ENCODE results near the gene SCN2B.

The SCN2B gene

GRCh38 chr11:118138839-118139420, 37.5 kb downstream of the SCN2B start:
- H3K9me3 ChIP-seq, result no peaks in the 10 kb centered on the region
- no peak for DNase-seq
- peaks cover 43% of the 10 kb centered on the region for H3K27me3 ChIP-seq
- no peak overlapping the region for H3K4me3 ChIP-seq (ENCODE audit: low read depth, low read length)
- no peaks in the 10 kb centered on the region for H3K4me1 ChIP-seq
- H3K36me3 ChIP-seq, result no peaks in the 10 kb centered on the region
- TF ChIP-seq CTCF (IDR thresholded peaks at IDR 0.05; ENCODE audit: low read depth, low read length), result no peak

- no peaks in the 10 kb centered on the region for H3K4me1 ChIP-seq
- no peak for TF ChIP-seq CTCF (IDR thresholded peaks at IDR 0.05; ENCODE audit: low read depth, low read length)
- H3K9me3 ChIP-seq, result no peaks in the 10 kb centered on the region
- no peak overlapping the region for H3K4me3 ChIP-seq (ENCODE audit: low read depth, low read length)
- H3K36me3 ChIP-seq, result no peaks in the 10 kb centered on the region
- no peak for DNase-seq
- H3K27me3 ChIP-seq, result peaks cover 26% of the 10 kb centered on the region
Measured at GRCh38 chr11:118136801-118137200, 39.6 kb downstream of the SCN2B start.

GRCh38 chr11:118136341-118136740, 40.1 kb downstream of the SCN2B start:
- peaks cover 22% of the 10 kb centered on the region for H3K27me3 ChIP-seq
- H3K4me3 ChIP-seq (ENCODE audit: low read depth, low read length), result no peak overlapping the region
- H3K36me3 ChIP-seq, result no peaks in the 10 kb centered on the region
- no peak for TF ChIP-seq CTCF (IDR thresholded peaks at IDR 0.05; ENCODE audit: low read depth, low read length)
- DNase-seq, result no peak
- no peaks in the 10 kb centered on the region for H3K4me1 ChIP-seq
- no peaks in the 10 kb centered on the region for H3K9me3 ChIP-seq

- H3K9me3 ChIP-seq, result no peaks in the 10 kb centered on the region
- no peaks in the 10 kb centered on the region for H3K4me1 ChIP-seq
- peaks cover 16% of the 10 kb centered on the region for H3K27me3 ChIP-seq
- no peak overlapping the region for H3K4me3 ChIP-seq (ENCODE audit: low read depth, low read length)
- DNase-seq, result no peak
- TF ChIP-seq CTCF (IDR thresholded peaks at IDR 0.05; ENCODE audit: low read depth, low read length), result no peak
- no peaks in the 10 kb centered on the region for H3K36me3 ChIP-seq
Measured at GRCh38 chr11:118135796-118136165, 40.7 kb downstream of the SCN2B start.

- DNase-seq, result no peak
- Histone ChIP-seq H3K27me3 (peaks cover 16% of the 10 kb centered on the region), H3K4me1 (no peaks in the 10 kb centered on the region), H3K9me3 (no peaks in the 10 kb centered on the region), H3K36me3 (no peaks in the 10 kb centered on the region), H3K4me3 (ENCODE audit: low read depth, low read length) (no peak overlapping the region)
- no peak for TF ChIP-seq CTCF (IDR thresholded peaks at IDR 0.05; ENCODE audit: low read depth, low read length)
Measured at GRCh38 chr11:118135051-118135795, 41.2 kb downstream of the SCN2B start.

- Histone ChIP-seq H3K4me3 (ENCODE audit: low read depth, low read length) (no peak overlapping the region), H3K27me3 (peaks cover 11% of the 10 kb centered on the region), H3K36me3 (no peaks in the 10 kb centered on the region), H3K9me3 (no peaks in the 10 kb centered on the region), H3K4me1 (peaks cover 3% of the 10 kb centered on the region; the same call in 1 of the 2 replicates)
- no peak for TF ChIP-seq CTCF (IDR thresholded peaks at IDR 0.05; ENCODE audit: low read depth, low read length)
- no peak for DNase-seq
Measured at GRCh38 chr11:118133816-118134215, 42.6 kb downstream of the SCN2B start.

All from BE2C (cell line).